GM13976 (cell line): ENCODE measurements around the gene ANXA11.
A peak's percentile ranks its signal among the peaks of the same experiment; 100 is the strongest.

Experiments used
- DNase-seq: peaks from one replicate; pipeline ENCODE4 v3.0.0; 2012; ENCODE audit warnings: low spot score
- CTCF ChIP-seq: IDR thresholded peaks from 2 replicates; pipeline ENCODE4 v1.5.1; 2012; ENCODE audit warnings: borderline replicate concordance, mild to moderate bottlenecking; ENCODE audit not compliant: insufficient read depth; ENCODE audit errors: extremely low read depth, missing control alignments, control extremely low read depth
- in situ Hi-C: fragments of 300-500 bp; cut with MboI; formaldehyde crosslinking; loops from one replicate; pipeline ENCODE4 v1.12.0; 2022; ENCODE audit warnings: low sequenced_read_pairs, mixed read lengths, inconsistent platforms; ENCODE audit not compliant: unreplicated experiment

ANXA11 gene

GRCh38 chr10:80170026-80170425 is 35.3 kb downstream of the ANXA11 start:
- in situ Hi-C loops: no loop called here

GRCh38 chr10:80168679-80169380 is 36.5 kb downstream of the ANXA11 start:
- in situ Hi-C loops: no loop called here
- peak; percentile 34 for TF ChIP-seq CTCF
- peak; percentile 78 for DNase-seq

More at GRCh38 chr10:80170026-80170425, 35.3 kb downstream of the ANXA11 start:
- no peak for DNase-seq
- no peak for TF ChIP-seq CTCF

- no peak for DNase-seq
- in situ Hi-C loops: no loop called here
- TF ChIP-seq CTCF: no peak
Measured at GRCh38 chr10:80168162-80168511, 37.2 kb downstream of the ANXA11 start.

GRCh38 chr10:80167471-80168161 is 37.7 kb downstream of the ANXA11 start:
- no peak for DNase-seq
- in situ Hi-C loops: no loop called here
- no peak for TF ChIP-seq CTCF

GRCh38 chr10:80166581-80167470 is 38.5 kb downstream of the ANXA11 start:
- DNase-seq: no peak
- in situ Hi-C loops: no loop called here
- no peak for TF ChIP-seq CTCF

- TF ChIP-seq CTCF: no peak
- DNase-seq: no peak
- in situ Hi-C loops: no loop called here
Measured at GRCh38 chr10:80165173-80165572, 40.2 kb downstream of the ANXA11 start.
